ENCODE measurements around the gene MYB.

GRCh38 chr6:135149376-135149775 is 31.7 kb upstream of the MYB start:
- TF ChIP-seq NR2C2 (CRISPR knock-in tag; IDR thresholded peaks at IDR 0.05; ENCODE audit: borderline replicate concordance) (no peak), CHD2 (IDR thresholded peaks at IDR 0.05; ENCODE audit: low read depth, low read length) (no peak)
